ENCODE results near the gene STING1. TPM values are rescaled to one million over a fixed set of nuclear protein-coding genes. Genes with fewer than 3 reads are reported as not detected.

The STING1 gene
- 12.5 and 14.2 TPM in 2 replicates for total RNA-seq

DNA sequence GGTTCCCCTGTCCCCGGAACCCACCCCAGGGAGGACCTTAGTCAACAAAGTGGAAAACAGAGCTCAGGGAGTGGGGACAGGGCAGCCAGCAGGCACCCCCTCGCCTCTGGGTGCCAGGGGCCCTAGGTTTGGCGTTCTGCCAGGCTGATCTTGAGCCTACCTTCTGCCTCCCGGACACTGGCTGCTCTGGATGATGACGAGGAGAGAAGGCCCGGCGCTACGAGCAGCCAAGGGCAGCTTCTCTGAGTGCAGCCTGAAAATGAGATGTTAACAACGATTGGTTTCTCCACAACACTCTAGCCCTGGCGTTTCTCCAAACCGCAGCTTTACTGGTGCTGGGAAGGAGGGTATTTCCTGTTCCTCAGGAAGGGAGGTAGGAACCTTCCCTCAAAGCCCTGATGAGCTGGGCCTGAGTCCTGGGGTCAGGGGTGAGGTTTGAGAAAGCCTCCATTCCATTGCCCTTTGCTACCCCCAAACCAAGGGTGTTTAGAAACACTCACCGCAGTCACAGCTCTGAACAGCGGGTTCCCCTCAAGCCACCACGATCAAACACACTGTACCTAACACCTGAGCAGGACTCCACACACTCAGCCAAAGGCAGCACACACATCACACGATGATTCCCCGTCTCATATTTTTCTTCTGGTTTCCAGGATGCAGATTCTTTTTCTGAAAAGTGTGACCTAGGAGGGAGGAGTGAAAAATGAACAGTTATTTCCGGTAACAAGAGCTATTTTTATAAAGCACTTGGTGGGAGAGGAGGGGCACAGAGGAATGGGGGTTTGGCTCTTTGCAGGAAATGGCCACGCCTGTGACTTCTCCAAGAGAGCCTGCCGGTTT lies at the start of gene STING1:
Gene STING1 (minus strand): TSS at position 709 of the 840 bp plus-strand sequence. CDS start 1,054 bp downstream, outside the sequence.

DNA sequence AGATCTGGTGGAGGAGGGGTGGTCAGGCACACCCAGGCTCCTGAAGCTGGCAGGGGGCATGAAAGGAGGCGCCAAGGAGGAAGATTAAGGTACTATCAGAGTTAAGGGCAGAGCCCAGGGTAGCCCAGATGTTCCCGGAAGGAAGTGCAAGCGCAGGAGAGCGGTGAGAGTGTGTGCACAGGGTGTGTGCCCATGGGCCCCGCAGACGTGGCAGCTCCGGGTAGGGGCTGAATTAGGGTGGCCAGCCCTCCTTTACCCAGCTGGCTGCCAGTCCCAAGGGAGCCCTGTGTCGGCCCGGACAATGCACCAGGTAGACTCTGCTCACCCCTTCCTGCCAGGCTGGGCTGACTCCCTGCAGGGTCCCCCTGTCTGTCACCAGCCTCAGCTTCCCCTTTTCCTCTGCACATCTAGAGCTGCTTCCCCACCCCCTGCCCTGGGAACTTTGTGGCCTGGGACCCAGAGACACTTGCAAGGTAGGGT lies 11.7 kb downstream of the STING1 start, which contains the start of gene SMIM33:
Gene SMIM33 (plus strand): TSS at position 184 of the 480 bp plus-strand sequence. CDS start 118 bp downstream, at position 302.

DNA sequence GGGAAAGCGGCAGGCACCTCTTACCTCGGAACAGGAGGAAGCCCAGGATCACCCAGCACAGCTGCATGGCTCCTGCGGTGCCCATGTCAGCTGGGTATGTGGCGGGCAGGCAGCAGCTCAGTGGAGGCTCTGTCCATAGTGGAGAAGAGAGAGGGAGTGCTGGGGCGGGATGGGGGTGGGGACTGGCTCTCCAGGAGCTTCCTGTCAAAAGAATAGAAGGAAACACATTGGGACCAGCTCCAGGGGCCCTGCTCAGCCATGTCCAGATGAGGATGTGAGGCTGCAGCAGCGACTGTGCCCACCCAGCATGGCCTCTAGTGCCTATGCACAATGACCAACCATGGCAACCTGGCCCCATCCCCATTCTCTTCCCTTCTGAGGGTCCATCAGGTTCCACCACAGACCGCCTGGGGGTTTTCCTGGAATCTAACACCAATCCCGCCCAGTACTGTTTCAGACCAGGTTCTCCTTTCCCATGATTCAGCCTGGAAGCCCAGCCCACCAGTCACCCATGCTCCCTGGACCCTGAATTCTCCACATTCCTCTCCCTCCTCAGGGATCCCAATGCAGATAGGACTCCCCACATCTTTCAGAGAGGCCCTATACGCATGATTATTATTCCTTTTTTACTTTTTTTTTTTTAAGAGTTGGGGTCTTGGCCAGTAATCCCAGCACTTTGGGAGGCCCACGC lies 19.8 kb downstream of the STING1 start, which contains the start of gene ECSCR:
Gene ECSCR (minus strand): TSS at position 158 of the 691 bp plus-strand sequence. CDS start 73 bp downstream, at position 85.

DNA sequence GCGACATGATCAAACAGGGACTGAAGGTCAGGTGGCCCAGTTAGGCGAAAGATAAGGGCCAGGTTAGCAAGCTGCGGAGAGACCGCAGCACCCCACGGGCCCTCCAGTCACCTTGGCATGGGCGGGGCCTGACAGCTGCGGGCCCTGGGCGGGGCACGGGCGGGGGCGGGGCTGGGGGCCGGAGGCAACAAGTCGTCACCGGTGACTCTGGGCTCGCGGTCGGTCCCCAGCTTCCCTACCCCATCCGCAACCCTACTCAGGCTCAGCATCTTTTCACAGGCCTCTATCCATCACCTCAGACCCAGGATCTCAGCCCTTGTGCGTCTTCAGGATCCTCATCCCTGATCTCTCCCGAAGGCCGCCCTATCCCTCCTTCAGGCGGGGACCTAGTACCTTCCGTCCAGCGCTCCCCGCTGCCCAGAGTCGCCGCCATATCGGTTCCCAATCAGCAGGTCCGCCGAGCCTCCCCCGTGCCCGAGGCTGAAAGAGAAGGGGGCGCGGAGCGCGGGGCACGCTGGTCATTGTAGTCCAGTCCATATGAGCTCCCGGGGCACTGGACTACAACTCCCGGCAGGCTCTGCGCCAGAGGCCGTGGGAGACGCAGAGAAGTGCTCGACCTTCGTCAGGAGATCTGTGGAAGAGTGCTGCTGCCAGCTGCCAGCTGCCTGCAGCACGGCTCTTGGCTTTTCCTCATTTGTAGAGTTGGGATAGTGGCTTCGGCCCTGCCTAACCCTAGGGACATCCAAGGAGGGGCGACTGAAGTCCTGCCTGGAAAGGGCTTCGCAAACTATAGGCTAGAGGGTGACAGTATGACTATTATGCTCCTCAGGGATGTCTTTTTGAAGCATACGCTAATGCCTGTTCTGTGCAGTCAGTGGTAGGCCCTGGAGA lies 43.3 kb downstream of the STING1 start, which contains the start of gene DNAJC18:
Gene DNAJC18 (minus strand): TSS at position 513 of the 891 bp plus-strand sequence. CDS start 80 bp downstream, at position 433.

Other genes starting within 250 kb of the STING1 start
- gene MATR3, start 189.0 kb downstream of the STING1 start, total RNA-seq: 232 and 333 TPM in 2 replicates
- 56.3 and 60.0 TPM in 2 replicates for gene PAIP2, start 140.9 kb downstream of the STING1 start, total RNA-seq
- not detected in 2 replicates for gene SLC23A1, start 99.5 kb downstream of the STING1 start, total RNA-seq
- gene MZB1, start 92.8 kb downstream of the STING1 start, total RNA-seq: not detected in 2 replicates
- gene PROB1, start 87.7 kb downstream of the STING1 start, total RNA-seq: 0.59 and 0.78 TPM in 2 replicates
- gene SPATA24, start 78.7 kb downstream of the STING1 start, total RNA-seq: 2.3 and 4.2 TPM in 2 replicates
- 12.5 and 13.4 TPM in 2 replicates for gene DNAJC18, start 43.2 kb downstream of the STING1 start, total RNA-seq
- gene ECSCR, start 20.0 kb downstream of the STING1 start, total RNA-seq: 0.30 and 0.74 TPM in 2 replicates
- not detected in 2 replicates for gene SMIM33, start 11.8 kb downstream of the STING1 start, total RNA-seq
- gene UBE2D2, start 78.6 kb upstream of the STING1 start, total RNA-seq: 42.2 and 52.9 TPM in 2 replicates
- gene CXXC5, start 165.6 kb upstream of the STING1 start, total RNA-seq: 42.9 and 63.5 TPM in 2 replicates

Data from smooth muscle cell of the umbilical artery (primary cell).